Amniotic stem cell (primary cell): ENCODE measurements around the gene ZNF681.
"Not testable (repeated sequence)": the region's sequence is repeated elsewhere in the genome, so short reads cannot be mapped to it uniquely, and the experiment has no call there.

ENCODE experiments used
- DNase-seq: peaks from one replicate; lab custom pipeline; 2025; lab: John Stamatoyannopoulos, UW

ZNF681 gene

GRCh38 chr19:23774106-23774505 is 15.4 kb upstream of the ZNF681 start:
- DNase-seq, result no peak

- DNase-seq, result no peak
These were observed 14.0 kb upstream of the ZNF681 start for GRCh38 chr19:23772675-23773063.

GRCh38 chr19:23771761-23772674 is 13.3 kb upstream of the ZNF681 start:
- no peak for DNase-seq

GRCh38 chr19:23771316-23771715 is 12.6 kb upstream of the ZNF681 start:
- DNase-seq, result no peak

GRCh38 chr19:23770672-23771250 is 12.1 kb upstream of the ZNF681 start:
- DNase-seq, result no peak

- no peak for DNase-seq
These were observed 11.2 kb upstream of the ZNF681 start for GRCh38 chr19:23769691-23770468.

- DNase-seq, result no peak
These were observed 8.3 kb upstream of the ZNF681 start for GRCh38 chr19:23766951-23767350.

GRCh38 chr19:23764781-23765180 is 6.1 kb upstream of the ZNF681 start:
- DNase-seq, result no peak

- no peak for DNase-seq
These were observed 4.4 kb upstream of the ZNF681 start for GRCh38 chr19:23762884-23763711.

- DNase-seq, result no peak
These were observed 3.8 kb upstream of the ZNF681 start for GRCh38 chr19:23762548-23762883.

GRCh38 chr19:23760326-23760725 is 1.6 kb upstream of the ZNF681 start:
- DNase-seq, result not testable (repeated sequence)

- not testable (repeated sequence) for DNase-seq
These were observed 15.0 kb downstream of the ZNF681 start for GRCh38 chr19:23743633-23744232.

- DNase-seq, result not testable (repeated sequence)
These were observed 27.8 kb downstream of the ZNF681 start for GRCh38 chr19:23730729-23731465.

- not testable (repeated sequence) for DNase-seq
These were observed 34.5 kb downstream of the ZNF681 start for GRCh38 chr19:23724161-23724560.

- no peak for DNase-seq
These were observed 39.9 kb downstream of the ZNF681 start for GRCh38 chr19:23718802-23719201.

GRCh38 chr19:23716792-23717191 is 41.9 kb downstream of the ZNF681 start:
- DNase-seq, result no peak

- no peak for DNase-seq
These were observed 49.3 kb downstream of the ZNF681 start for GRCh38 chr19:23709347-23709746.

GRCh38 chr19:23706657-23707056 is 52.0 kb downstream of the ZNF681 start:
- no peak for DNase-seq

- no peak for DNase-seq
These were observed 59.2 kb downstream of the ZNF681 start for GRCh38 chr19:23699521-23699860.

- DNase-seq, result no peak
These were observed 59.8 kb downstream of the ZNF681 start for GRCh38 chr19:23698711-23699520.
